BJ (cell line): Measurements from ENCODE around the gene PGAP6. TPM values are rescaled to one million over a fixed set of nuclear protein-coding genes. Genes with fewer than 3 reads are reported as not detected.
"Not testable (repeated sequence)": the region's sequence is repeated elsewhere in the genome, so short reads cannot be mapped to it uniquely, and the experiment has no call there.

Experiments
- CTCF ChIA-PET: fragments of 350-600 bp; formaldehyde crosslinking; extraction: SDS; loops from one replicate; lab custom pipeline; 2021; ENCODE audit warnings: antibody characterized with exemption, inconsistent platforms; lab: Yijun Ruan, JAX
- POLR2A ChIA-PET: fragments of 300-600 bp; sonication (Branson Sonifier 250); formaldehyde crosslinking; extraction: SDS; loops from one replicate; lab custom pipeline; 2021; ENCODE audit warnings: antibody characterized with exemption; lab: Charles Lee
- DNase-seq: peaks from one replicate; pipeline ENCODE4 v3.0.0-alpha.2; 2011; ENCODE audit warnings: low read depth
- H3K27me3 ChIP-seq: 2 replicates; pipeline ENCODE4 v1.6.0; 2011; ENCODE audit warnings: low read length; ENCODE audit not compliant: control insufficient read depth, insufficient read depth
- H3K36me3 ChIP-seq: 2 replicates; pipeline ENCODE4 v1.5.1; 2011; ENCODE audit warnings: low read length; ENCODE audit not compliant: control insufficient read depth, insufficient read depth
- H3K4me3 ChIP-seq: 2 replicates; pipeline ENCODE4 v1.5.1; 2011; ENCODE audit warnings: low read depth, mild to moderate bottlenecking, control low read depth, low read length
- polyA plus RNA-seq: library from polyadenylated mRNA; depleted of rRNA; stranded (reverse); fragments of >200 nt; gene quantifications from 2 replicates; pipeline ENCODE4 v1.2.3, GENCODE V29; 2011
- TF ChIP-seq, protein P1 (sequence below): IDR thresholded peaks from 2 replicates; pipeline ENCODE4 v1.5.1; 2011; ENCODE audit warnings: low read depth, mild to moderate bottlenecking, control low read depth, inconsistent platforms, low read length, moderate library complexity; ENCODE audit not compliant: insufficient read depth

Gene PGAP6
- polyA plus RNA-seq, 1 experiment: 131 TPM

DNA sequence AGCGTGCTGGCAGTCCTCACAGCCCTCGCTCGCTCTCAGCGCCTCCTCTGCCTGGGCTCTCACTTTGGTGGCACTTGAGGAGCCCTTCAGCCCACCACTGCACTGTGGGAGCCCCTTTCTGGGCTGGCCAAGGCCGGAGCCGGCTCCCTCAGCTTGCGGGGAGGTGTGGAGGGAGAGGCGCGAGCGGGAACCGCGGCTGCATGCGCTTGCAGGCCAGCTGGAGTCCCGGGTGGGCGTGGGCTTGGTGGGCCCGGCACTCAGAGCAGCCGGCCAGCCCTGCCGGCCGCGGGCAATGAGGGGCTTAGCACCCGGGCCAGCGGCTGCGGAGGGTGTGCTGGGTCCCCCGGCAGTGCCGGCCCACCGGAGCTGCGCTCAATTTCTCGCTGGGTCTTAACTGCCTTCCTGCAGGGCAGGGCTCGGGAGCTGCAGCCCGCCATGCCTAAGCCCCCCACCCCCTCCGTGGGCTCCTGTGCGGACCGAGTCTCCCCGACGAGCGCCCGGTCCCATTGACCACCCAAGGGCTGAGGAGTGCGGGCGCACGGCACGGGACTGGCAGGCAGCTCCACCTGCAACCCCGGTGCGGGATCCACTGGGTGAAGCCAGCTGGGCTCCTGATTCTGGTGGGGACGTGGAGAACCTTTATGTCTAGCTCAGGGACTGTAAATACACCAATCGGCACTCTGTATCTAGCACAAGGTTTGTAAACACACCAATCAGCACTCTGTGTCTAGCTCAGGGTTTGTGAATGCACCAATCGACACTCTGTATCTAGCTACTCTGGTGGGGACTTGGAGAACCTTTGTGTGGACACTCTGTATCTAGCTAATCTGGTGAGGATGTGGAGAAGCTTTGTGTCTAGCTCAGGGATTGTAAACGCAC is 40.4 kb downstream of the PGAP6 start:
- H3K36me3 ChIP-seq, H3K27me3 ChIP-seq, POLR2A ChIA-PET, CTCF ChIA-PET, DNase-seq, H3K4me3 ChIP-seq: not testable (repeated sequence)

DNA sequence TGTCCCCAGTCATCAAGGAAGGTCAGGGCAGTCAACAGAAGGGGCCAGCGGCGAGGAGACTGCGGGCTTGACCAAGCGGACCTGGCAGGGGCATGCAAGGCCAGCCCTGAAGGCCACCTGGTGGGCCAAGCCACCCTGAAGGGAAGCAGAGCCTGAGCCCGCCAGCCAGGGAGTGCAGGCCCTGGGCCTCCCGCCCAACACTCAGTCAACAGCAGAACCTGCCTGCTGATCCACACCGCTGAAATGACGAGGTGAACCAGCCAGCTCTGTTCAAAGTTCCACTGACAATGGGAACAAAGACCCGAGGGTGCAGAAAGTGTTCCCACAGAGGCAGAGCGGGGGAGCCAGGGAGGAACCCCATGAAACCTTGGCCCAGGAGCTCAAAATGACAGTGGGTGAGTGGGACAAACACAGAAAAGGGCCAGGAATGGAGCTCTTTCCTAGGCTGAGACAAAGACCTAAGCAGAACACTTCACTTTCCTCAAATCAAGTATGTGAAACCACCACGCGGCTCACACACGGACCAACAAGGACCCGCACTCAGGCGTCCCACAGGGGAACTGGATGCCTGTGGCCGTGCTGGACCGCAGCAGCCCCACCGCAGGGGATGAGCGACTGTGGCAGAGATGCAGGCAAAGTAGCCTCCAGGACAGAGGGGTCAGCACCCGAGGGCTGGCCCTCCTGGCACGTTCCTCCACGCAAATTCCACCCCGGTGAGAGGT is 41.2 kb downstream of the PGAP6 start:
- TF ChIP-seq, protein P1, sequence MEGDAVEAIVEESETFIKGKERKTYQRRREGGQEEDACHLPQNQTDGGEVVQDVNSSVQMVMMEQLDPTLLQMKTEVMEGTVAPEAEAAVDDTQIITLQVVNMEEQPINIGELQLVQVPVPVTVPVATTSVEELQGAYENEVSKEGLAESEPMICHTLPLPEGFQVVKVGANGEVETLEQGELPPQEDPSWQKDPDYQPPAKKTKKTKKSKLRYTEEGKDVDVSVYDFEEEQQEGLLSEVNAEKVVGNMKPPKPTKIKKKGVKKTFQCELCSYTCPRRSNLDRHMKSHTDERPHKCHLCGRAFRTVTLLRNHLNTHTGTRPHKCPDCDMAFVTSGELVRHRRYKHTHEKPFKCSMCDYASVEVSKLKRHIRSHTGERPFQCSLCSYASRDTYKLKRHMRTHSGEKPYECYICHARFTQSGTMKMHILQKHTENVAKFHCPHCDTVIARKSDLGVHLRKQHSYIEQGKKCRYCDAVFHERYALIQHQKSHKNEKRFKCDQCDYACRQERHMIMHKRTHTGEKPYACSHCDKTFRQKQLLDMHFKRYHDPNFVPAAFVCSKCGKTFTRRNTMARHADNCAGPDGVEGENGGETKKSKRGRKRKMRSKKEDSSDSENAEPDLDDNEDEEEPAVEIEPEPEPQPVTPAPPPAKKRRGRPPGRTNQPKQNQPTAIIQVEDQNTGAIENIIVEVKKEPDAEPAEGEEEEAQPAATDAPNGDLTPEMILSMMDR: no peak
- H3K36me3 ChIP-seq: peaks cover 1% of the 10 kb centered on the region; the same call in 1 of the 2 replicates
- H3K27me3 ChIP-seq: no peaks in the 10 kb centered on the region
- ChIA-PET POLR2A (no interaction called here), CTCF (no interaction called here)
- no peak for DNase-seq
- no peak overlapping the region for H3K4me3 ChIP-seq

DNA sequence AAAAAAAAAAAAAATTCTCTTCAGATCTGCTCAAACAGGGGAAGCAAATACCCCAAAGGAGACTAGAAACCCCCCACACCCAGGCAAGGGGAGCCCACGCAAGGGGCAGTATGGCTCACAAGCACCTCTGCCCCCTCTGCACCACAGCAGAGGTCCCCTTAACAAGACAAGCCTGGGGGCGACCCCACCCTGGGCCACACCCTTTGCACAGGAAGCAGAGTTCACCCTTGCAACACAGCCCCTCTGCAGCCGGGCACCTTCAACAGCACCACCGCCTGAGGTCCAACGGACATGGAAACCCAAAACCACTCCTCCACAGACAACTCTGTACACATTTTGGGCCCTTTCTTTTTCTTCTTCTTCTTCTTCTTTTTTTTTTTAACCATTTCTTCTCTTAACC is 42.1 kb downstream of the PGAP6 start:
- ChIA-PET POLR2A (no interaction called here), CTCF (no interaction called here)
- no peak overlapping the region for H3K4me3 ChIP-seq
- TF ChIP-seq, protein P1: no peak
- H3K27me3 ChIP-seq: no peaks in the 10 kb centered on the region
- peaks cover 1% of the 10 kb centered on the region; the same call in 1 of the 2 replicates for H3K36me3 ChIP-seq
- no peak for DNase-seq

DNA sequence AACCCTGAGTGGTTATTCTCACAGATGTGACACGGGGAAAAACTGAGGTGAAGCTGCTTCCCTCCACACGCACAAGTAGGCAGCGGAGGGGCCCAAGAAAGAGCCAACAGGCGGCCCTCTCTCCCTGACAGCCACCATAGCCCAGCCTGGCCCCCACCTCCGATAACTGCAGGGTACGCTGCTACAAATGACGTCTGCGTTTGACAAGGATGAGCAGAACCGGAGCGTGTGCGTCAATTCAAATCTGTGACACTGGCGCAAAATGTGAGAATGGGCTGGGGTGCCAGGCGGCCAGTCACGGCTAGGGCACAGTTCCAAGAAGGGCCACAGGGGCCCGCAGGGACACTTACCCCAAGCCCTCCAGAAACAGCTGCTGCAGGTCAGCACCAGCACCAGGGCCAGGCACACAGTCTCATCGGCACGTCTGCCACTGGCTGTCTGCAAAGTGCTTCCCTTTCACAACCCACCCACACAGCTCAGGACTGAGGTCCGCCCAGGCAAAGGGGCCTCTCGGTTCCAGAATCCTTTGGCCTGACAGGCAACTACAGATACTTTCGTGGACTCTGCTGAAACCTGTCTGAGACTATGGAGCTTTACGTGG is 43.7 kb downstream of the PGAP6 start:
- ChIA-PET CTCF (interaction anchor here (1.1 to 1.9 kb wide), 3 partner anchors 12 to 272 kb away, joined by 3 to 6 read pairs (median 3); partner anchors contain the start of gene AXIN1), POLR2A (no interaction called here)
- no peak for DNase-seq
- Histone ChIP-seq H3K27me3 (no peaks in the 10 kb centered on the region), H3K36me3 (no peaks in the 10 kb centered on the region; the same call in 1 of the 2 replicates), H3K4me3 (no peak overlapping the region)
- TF ChIP-seq, protein P1: no peak

DNA sequence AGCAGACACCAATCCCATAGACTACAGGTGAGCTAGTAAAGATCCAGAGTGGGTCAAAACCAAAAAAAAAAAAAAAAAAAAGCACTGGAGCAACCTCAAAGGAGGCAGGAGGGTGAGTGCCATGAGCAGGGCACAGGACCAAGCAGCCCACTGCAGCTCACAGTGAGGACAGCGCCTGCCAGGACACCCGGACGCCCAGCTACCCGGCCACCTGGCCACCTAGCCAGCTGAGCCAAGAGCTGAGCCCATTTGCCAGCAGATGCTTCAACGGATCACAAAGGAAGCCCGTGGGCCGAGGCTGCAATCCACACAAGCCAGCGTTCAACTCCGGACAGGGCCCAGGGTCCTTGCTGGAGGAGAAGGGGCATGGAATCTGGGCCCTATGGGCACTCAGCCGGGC is 44.3 kb downstream of the PGAP6 start:
- ChIA-PET POLR2A (no interaction called here), CTCF (interaction anchor here (0.8 to 1.9 kb wide), 5 partner anchors 12 to 272 kb away, joined by 3 to 6 read pairs (median 3); partner anchors contain the start of gene AXIN1)
- H3K27me3 ChIP-seq: no peaks in the 10 kb centered on the region
- H3K4me3 ChIP-seq: no peak overlapping the region
- no peaks in the 10 kb centered on the region; the same call in 1 of the 2 replicates for H3K36me3 ChIP-seq
- TF ChIP-seq, protein P1: no peak
- DNase-seq: no peak
